BE2C (cell line): ENCODE results near the gene DTYMK.

Experiments used
- DNase-seq: peaks from one replicate; pipeline ENCODE4 v3.0.0-alpha.2; 2020
- H3K27me3 ChIP-seq: fragments of 250-450 bp; sonication (Bioruptor Pico); 2 replicates; pipeline ENCODE4 v1.5.1; 2020; ENCODE audit warnings: mild to moderate bottlenecking
- H3K36me3 ChIP-seq: fragments of 250-450 bp; sonication (Bioruptor Pico); 2 replicates; pipeline ENCODE4 v1.5.1; 2020; ENCODE audit warnings: mild to moderate bottlenecking
- H3K4me1 ChIP-seq: fragments of 250-450 bp; sonication (Bioruptor Pico); 2 replicates; pipeline ENCODE4 v1.5.1; 2020
- H3K4me3 ChIP-seq: 2 replicates; pipeline ENCODE4 v1.5.1; 2011; ENCODE audit warnings: low read depth, low read length
- H3K9me3 ChIP-seq: fragments of 250-450 bp; sonication (Bioruptor Pico); 2 replicates; pipeline ENCODE4 v1.5.1; 2020
- CTCF ChIP-seq: IDR thresholded peaks from 2 replicates; pipeline ENCODE4 v1.5.1; 2012; ENCODE audit warnings: mild to moderate bottlenecking, low read depth, low read length

Gene DTYMK

GRCh38 chr2:241641631-241642030 is 45.0 kb downstream of the DTYMK start:
- Histone ChIP-seq H3K9me3 (no peaks in the 10 kb centered on the region), H3K27me3 (no peaks in the 10 kb centered on the region), H3K4me3 (no peak overlapping the region), H3K36me3 (peaks cover 8% of the 10 kb centered on the region), H3K4me1 (no peaks in the 10 kb centered on the region; the same call in 1 of the 2 replicates)
- TF ChIP-seq CTCF: no peak
- no peak for DNase-seq

- Histone ChIP-seq H3K27me3 (no peaks in the 10 kb centered on the region), H3K9me3 (no peaks in the 10 kb centered on the region), H3K36me3 (peaks cover 15% of the 10 kb centered on the region), H3K4me3 (no peak overlapping the region), H3K4me1 (no peaks in the 10 kb centered on the region)
- DNase-seq: no peak
- TF ChIP-seq CTCF: no peak
Measured at GRCh38 chr2:241640165-241640795, 46.3 kb downstream of the DTYMK start.

GRCh38 chr2:241639385-241639784 is 47.2 kb downstream of the DTYMK start:
- H3K27me3 ChIP-seq: no peaks in the 10 kb centered on the region
- H3K9me3 ChIP-seq: no peaks in the 10 kb centered on the region
- DNase-seq: no peak
- peaks cover 24% of the 10 kb centered on the region for H3K36me3 ChIP-seq
- no peak for TF ChIP-seq CTCF
- H3K4me1 ChIP-seq: no peaks in the 10 kb centered on the region
- H3K4me3 ChIP-seq: no peak overlapping the region

- no peaks in the 10 kb centered on the region for H3K9me3 ChIP-seq
- H3K4me1 ChIP-seq: no peaks in the 10 kb centered on the region
- H3K4me3 ChIP-seq: peak overlapping the region; percentile 90; the same call in 1 of the 2 replicates
- no peak for TF ChIP-seq CTCF
- peaks cover 29% of the 10 kb centered on the region for H3K36me3 ChIP-seq
- H3K27me3 ChIP-seq: no peaks in the 10 kb centered on the region
- DNase-seq: no peak
Measured at GRCh38 chr2:241638940-241639339, 47.7 kb downstream of the DTYMK start.

GRCh38 chr2:241637795-241638660 is 48.6 kb downstream of the DTYMK start:
- Histone ChIP-seq H3K9me3 (no peaks in the 10 kb centered on the region), H3K4me3 (peak overlapping the region; percentile 90), H3K36me3 (peaks cover 38% of the 10 kb centered on the region), H3K4me1 (no peaks in the 10 kb centered on the region), H3K27me3 (no peaks in the 10 kb centered on the region)
- DNase-seq: peak; percentile 57
- no peak for TF ChIP-seq CTCF
